Measurements from ENCODE around the gene COL7A1.
"Not testable (repeated sequence)": the region's sequence is repeated elsewhere in the genome, so short reads cannot be mapped to it uniquely, and the experiment has no call there.

COL7A1 gene

DNA sequence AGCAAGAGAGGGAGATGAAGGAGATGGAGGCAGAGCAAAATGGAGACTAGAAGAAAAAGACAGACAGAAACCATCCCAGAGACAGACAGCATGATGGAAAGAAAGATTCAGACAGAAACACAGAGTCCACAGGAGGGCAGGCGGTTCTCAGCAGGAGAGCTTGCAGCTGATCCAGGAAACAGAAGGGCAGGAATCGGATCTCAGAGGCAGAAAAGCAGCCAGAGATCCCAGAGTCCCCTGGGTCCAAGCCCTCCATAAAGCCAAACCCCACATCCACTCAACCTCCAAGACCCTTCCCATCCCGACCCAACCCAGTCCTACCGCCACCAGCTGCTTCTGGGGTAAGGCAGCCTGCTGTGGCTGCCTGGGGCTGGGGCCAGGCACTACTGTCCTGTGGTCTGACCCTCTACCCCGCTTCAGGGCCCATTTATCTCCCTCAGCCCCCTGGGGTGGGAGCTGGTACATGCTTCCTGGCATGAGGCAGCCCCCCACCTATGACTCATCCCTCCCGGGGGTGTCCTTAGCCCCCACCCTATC is 31.7 kb downstream of the COL7A1 start, which contains the start of gene UCN2:
TSS of gene UCN2 (minus strand) at position 400 of the 537 bp plus-strand sequence. CDS start 657 bp downstream, outside the sequence.
- DNase-seq (ENCODE audit: low read depth): no peak

DNA sequence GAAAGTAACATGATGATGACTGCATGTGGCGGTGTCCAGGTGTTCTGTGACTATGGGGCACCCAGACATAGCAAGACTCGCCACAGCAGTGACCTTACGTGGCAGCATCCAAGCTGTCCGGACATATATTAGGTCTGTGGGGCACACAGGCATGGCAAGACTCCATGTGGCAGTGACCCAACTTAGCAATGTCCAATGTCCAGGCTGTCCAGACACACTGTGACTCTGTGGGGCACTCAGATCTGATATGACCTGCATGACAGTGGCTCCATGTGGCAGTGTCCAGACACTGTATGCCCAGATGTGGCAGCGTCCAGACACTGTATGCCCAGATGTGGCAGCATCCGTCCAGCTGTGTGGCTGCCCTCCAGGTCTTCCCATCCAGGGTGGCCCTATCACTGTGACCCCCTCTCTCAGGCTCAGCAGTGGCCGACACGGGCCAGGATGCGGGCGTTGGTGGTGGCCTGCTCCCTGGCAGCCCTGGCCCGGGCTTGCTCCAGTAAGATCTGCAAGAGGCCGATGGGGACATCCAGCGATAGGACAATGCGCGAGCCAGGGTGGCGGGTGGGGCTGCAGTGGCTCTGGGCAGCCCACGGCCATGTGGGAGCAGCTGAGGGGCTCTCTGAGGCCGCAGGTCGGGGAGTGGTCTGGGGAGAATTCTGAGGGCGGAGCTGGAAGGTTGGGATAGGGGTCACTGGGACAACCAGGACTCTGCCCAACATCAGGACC is 32.6 kb downstream of the COL7A1 start:
- DNase-seq (ENCODE audit: low read depth): no peak

DNA sequence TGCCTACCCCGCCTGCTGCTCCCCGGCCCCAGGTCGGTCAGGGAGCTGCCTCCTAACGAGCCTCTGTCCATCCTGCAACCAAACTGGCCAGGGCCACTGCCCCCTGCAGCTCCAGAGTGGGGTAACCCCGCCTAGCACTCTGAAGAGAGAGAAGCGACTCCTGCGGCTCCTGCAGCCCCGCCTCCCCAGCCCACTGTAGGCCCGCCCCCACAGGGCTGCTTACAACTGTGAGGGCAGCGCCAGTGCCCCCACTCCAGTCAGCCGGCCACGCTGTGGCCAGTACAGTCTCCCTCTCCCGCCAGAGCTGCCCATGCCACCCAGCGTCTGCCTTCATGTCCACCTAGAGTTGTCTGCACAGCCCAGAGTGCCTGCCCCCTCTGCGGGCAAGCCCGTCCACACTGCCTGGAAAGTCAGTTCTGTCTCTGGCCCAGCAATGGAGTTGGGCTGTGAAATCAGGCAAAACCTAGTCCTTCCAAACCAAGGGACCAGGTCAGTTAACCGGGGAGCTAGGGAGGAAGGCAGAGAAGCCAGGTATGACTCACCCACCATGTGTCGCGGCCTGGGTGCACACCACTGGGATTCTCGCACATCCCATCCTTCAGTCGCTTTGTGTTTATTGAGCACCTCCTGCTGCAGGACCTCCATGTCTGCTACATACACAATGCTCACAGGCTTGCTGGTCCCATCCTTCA is 33.9 kb downstream of the COL7A1 start:
- no peak for DNase-seq (ENCODE audit: low read depth)

DNA sequence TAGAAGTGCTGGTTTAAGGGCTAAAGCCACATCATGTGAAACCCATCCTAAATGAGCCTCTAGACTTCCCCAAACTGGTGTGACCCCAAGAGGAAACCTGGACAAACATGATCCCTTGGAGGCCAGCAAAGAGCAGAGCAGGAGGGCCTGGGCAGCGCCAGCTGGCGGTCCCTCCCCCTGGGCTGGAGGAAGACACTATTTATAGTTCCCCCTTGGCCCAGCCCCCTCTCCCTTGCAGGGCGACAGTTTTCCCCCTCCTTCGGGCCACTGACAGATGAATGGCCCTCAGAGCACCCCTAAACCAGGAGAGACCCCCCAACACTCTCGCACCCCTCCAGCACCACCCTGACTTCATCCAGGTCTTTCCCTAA is 34.5 kb downstream of the COL7A1 start:
- no peak for DNase-seq (ENCODE audit: low read depth)

DNA sequence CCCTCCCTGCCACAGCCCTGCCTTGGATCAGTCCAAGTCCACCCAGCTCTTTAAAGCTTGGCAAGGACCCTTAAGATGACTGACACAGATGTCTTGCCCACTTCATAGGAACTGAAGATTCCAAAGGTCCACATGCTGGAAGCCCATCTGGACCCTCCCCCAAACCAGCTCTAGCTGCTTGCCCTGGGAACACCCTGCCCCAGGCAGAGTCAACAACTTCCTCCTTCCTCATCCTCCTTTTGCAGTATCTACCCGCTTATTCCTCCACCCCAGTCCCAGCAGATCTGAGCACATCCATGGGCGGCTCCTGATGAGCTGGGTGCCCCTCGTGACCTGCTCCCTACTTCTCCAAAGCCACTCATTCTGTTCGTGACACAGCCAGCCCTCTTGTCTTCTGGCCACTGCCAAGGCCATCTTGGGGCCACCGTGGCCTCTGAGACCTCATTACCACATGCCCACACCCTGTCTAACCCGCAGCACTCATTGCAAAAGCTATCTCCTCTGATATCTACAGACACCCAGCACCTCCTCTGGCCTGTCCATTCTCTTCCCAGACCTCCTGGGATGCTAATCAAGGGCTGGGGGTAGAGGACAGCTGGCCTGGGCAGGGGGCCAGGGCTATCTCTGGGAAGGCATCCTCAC is 36.5 kb downstream of the COL7A1 start:
- DNase-seq (ENCODE audit: low read depth): no peak

DNA sequence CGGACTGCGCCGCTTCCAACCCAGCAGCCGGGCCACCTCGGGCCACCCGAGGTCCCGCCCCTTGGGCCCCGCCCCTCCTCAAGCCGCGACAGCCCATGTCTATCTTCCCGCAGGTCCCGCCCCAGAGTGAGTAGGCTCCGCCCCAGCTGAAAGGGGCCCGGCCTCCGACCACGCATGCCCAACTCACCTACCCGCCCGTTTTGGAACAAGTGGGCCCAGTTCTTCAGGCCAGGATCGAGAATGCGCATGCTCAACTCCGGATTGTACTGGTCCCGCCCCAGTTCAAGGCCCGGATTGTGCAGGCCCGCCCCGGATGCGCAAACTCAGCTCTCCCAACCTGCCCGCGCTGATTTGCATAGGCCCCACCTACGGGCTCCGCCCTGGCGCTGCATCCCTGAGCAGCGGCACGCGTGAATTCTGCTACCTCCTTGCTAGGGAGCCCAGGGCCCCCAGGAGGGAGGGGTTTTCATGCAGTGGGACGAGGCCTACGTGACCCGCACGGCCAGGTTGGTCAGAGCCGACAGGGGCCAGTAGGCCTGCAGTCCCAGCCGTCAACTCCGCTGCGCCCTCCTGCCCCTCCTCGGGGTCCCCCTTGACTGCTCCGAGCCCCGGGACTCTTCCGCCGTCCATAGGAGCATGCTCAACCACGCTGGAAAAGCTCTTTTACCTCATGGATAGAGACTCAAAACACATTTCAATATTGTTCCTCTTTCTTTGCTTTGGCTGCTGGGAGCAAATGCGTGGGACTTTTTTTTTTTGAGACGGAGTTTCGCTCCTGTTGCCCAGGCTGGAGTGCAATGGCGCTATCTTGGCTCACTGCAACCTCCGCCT is 38.1 kb downstream of the COL7A1 start, which contains the start of gene PFKFB4:
TSS of gene PFKFB4 (minus strand) at position 8 of the 831 bp plus-strand sequence. CDS start 26 bp downstream, outside the sequence.
- DNase-seq (ENCODE audit: low read depth): peak; percentile 99

DNA sequence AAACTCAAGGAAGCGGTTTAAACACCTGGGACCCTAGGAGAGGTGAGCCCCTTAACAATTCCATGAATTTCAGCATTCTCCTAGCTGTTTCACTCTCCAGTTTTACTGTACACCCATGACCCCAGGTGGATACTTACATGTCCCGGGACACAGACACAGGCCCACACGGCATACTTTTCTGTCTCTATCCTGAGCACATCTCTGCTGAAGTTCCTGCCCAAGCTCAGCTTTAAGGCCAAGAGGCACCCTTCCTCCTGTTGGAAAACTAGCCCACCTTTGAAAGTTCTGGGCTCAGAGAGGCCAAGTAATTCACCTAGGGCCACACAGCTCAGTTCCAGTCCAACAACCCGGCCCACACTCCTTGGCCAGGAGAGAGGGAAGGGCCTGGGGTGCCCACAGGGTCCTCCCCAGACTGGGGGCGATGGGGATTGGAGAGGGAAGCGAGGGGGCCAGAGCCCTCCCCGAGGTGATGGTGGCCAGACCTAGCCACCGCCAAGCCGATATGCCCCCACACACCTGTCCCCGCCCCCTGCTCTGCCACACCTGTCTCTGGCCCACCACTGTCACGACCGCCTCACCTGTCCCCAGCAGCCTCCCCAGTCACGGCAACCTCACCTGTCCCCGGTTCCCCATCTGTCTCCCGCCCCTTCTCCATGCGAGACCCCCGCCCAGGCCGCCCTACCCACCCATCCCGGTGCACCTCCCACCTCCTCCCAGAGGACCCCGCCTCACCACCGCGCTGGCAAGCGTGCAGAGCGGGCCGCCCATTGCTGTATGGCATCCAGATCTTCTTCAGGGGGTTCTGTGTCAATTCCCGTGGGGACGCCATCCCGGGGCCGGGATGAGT is 39.0 kb downstream of the COL7A1 start:
- no peak for DNase-seq (ENCODE audit: low read depth)

DNA sequence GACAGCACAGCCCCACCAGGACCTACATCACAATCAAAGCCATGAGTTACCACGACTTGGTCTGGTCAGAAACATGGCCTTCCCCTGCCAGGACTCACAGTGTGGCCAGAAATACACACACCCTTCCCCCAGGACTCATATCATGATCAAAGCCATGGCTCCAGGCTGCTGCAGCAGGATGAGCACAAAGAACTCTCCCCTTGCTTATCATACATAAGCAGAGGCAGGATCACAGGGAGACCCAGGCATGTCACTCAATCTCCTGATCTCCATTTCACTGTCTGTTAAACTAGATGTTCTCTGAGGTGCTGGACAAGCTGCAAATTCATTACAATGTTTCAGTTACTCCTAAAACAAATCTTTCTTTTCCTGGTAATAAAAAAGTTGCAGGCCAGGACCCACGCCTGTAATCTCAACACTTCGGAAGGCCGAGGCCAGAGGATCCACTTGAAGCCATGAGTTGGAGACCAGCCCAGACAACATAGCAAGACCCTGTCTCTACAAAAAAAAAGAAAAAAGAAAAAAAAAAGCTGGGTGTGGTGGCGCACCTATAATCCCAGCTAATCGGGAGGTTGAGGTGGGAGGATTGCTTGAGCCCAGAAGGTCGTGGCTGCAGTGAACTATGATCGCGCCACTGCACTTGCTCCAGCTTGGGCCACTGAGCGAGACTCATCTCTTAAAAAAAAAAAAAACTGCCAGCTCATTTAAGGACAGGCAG is 39.7 kb downstream of the COL7A1 start:
- DNase-seq (ENCODE audit: low read depth): no peak

DNA sequence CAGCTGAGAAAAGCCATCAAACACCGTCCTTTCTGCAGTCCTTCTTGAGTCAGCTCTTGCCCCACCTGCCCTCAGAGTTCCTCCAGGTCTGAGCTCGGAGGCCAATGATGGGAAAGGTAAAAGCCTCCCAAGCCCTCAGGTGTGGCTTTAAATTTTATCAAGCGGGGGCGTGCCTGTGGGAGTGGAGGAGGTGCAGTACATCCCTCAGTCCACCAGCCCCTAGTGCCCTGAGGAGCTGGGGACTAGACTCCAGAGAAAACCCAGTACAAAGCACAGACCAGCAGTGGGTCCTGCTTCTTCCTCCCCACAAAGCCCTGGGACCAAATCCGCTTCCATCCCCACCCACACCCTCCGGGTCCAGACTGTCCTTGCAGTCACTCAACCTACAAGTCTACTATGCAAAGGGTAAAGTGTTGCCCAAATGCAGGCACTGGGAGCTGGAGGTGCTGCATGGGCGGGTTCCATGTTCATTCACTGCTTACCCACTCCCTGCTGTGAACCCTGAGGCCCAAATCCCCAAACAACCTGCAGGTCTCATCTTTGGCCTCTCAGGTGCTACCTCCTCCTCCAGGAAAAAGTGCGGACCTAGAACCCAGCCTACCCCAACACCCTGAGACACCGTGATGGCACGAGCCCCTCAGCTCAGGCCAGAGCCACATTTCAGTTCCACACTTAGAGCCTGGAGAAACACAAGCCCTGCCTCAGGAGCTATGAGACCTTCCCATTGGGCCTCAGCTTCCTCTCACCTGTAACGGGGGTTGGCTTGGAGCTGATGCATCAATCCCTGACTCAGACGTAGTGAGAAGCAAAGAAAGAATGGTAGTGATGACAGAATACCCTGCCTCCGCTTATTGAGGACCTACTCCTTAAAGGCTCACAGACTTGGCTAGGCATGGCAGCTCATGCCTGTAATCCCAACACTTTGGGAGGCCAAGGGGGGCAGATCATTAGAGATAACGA is 41.0 kb downstream of the COL7A1 start:
- DNase-seq (ENCODE audit: low read depth): no peak

DNA sequence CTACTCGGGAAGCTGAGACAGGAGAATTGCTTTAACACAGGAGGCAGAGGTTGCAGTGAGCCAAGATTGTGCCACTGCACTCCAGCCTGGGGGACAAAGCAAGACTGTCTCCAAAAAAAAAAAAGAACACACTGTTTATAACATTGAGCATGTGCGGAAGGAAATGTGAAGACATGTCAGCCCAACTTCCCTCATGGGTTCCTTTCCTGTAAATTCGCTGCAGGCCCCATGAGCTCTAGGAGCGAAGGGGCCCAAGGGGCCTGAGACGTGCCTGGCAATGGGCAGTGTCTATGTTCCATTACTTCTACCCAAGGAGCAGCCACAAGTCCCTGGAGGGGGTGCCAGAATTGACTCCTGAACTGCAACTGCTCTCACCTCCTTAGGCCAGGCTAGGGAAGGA is 41.8 kb downstream of the COL7A1 start:
- no peak for DNase-seq (ENCODE audit: low read depth)

DNA sequence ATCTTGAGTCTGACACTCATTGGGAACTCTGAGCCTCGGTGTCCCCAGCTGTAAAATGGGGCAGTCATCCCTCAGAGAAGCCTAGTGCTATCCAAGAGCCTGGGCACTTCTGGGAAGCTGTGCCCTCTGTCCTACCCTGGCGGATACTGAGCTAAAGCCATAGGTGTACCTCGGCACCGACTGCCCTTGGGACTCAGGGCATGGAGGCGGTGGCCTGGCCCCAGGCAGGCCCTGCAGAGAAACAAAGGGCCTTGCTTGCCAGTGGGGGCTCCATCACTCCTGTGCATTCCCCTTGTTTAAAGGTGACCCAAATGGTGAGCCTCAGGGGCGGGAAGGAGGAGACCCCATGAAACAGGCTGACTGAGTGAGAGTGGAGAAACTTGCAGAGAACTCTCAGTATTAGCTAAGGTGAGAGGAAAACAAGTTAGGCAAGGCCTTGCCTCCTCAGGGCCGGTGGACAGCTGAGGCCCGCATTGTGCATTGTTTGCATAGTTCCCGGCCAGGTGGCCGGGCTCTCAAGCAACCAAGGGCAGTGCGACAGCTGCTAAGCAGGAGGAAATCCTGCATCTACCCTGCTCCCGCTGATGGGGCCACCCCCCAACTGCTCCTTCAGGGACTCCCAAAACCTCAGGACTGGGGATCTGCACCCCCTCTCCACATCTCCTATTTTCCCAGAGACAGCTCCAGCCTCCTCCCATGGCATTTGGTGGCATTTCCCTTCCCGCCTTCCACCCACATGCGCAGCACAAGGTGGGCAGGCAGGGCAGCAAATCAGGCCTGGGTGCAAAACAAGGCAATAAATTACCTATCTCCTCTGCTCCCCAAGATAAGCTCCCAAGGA is 42.8 kb downstream of the COL7A1 start:
- no peak for DNase-seq (ENCODE audit: low read depth)

DNA sequence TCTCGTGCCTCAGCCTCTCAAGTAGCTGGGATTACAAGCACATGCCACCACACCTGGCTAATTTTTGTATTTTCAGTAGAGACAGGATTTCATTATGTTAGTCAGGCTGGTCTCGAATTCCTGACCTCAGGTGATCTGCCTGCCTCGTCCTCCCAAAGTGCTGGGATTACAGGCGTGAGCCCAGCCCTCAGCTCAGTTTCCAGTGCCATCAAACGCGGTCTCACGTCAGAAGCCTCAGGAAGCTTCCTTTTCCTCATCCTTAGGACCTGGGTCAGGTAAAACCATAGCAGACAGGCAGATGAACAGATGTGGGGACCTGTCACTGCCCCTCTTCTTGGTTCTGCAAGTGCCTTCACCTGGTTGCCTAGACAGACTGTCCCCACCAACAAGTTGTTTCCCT is 43.5 kb downstream of the COL7A1 start:
- not testable (repeated sequence) for DNase-seq (ENCODE audit: low read depth)

DNA sequence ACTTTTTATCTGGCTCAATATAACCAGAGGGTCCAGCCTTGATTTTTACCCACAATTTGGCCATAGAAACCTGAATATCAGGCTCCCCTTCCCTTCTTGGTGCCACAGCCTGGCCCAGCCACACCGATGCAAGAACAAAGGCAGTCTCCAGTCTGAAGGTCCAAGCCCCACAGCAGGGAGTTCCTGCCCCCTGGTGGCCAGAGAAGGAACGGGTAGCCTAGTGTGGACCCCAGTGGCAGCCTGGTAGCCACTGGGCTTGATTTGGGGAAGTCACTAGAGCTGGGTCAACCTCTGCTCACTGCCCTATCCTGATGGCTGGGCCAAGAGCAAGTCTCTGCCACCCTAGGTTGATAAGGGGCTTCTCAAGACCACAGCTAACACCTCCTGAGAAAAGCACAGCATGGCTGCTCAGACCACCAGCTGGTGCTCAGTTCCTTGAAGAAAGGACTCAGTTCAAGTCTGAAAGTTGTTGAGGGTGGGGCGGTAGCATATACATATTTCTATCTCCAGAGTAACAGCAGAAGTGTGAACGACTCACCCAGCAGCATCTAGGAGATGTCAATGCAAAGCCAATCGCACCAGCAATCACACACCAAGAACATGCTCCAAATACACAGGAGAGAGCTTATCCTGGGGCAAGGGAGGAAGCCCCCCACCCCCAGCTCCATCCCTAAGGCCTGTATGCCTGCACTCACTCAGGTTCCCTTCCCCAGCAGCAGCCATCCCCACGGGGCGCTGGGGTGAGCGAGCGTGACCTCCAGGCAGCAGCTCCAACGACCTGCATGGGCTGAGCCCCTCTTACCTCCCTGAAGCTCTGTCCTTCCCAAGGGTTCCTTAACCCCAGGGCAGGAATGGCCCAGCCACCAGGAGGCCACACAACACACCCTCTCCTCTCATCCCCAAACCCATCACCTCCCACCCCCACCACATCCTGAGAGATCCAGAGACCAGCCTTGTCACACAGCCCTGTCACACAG is 46.1 kb downstream of the COL7A1 start:
- DNase-seq (ENCODE audit: low read depth): peak; percentile 74

DNA sequence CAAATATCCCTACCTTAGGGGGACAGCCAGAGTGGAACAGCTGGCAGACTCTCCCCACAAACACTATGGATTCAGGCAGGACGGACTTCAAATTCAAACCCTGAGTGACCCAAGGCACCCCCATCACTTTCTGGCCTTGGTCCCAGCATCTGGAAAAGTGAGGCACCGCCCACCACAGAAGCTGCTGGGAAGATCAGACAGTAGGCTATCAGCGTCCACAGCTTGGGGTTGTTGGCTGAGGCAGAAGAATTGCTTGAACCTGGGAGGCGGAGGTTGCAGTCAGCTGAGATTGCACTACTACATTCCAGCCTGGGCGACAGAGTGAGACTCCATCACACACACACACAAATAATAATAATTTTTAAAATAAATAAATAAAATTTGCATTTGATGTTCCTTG is 47.0 kb downstream of the COL7A1 start:
- no peak for DNase-seq (ENCODE audit: low read depth)

DNA sequence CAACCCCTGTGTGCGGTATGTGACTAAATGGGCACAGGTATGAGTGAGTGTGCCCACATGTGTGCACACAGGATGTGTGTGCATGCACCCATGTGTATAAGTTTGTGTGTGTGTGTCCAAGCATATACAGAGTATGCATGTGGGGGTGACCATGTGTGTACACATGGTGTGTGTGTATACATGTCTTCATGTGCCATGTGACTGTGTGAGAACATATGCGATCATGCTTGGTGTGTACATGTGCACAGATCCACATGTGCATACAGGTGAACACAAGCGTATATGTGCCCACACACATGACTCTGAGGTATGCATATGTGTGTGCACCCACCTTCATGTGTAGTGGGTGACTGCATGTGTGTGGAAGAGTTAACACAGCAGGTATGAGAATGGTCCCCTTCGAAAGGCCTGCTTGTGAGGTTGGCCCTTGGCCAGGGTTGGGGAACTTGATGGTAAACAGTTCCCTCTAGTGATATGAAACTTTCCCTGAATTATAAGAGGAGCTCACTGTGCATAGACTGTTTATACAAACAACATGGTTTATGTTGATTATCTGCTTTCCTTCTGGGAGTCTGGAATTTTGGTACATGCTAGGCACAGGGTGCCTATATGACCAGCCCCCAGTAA is 48.8 kb downstream of the COL7A1 start:
- DNase-seq (ENCODE audit: low read depth): no peak

DNA sequence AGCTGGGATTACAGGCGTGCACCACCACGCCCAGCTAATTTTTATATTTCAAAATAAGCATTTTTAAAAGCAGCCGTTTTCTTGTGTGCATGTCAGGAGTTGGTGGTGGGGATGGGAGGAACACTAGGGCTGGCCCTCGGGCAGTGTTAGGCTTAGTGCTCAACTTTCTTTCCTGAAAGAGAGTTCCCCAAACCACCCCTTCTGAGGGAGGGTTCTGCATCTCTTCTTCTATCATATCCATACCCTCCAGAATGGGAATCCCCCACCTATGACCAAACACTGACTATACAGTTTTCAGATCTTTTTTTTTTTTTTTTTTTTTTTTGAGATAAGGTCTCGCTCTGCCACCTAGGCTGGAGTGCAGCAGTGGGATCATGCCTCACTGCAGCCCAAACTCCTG is 51.0 kb downstream of the COL7A1 start:
- DNase-seq (ENCODE audit: low read depth): no peak
